NCI-H2196 (cell line): ENCODE measurements around the gene LHX3.
A peak's percentile ranks its signal among the peaks of the same experiment; 100 is the strongest.
"Not testable (repeated sequence)": the region's sequence is repeated elsewhere in the genome, so short reads cannot be mapped to it uniquely, and the experiment has no call there.

Experiments used
- DNase-seq: peaks from one replicate; lab custom pipeline; 2025; ENCODE audit not compliant: unreplicated experiment; lab: John Stamatoyannopoulos, UW

The LHX3 gene

GRCh38 chr9:136242248-136242647 lies 37.3 kb upstream of the LHX3 start:
- no peak for DNase-seq

- DNase-seq, result no peak
These were observed 36.6 kb upstream of the LHX3 start for GRCh38 chr9:136241542-136241941.

GRCh38 chr9:136240941-136241340 lies 36.0 kb upstream of the LHX3 start:
- no peak for DNase-seq

GRCh38 chr9:136239983-136240330 lies 35.0 kb upstream of the LHX3 start:
- DNase-seq, result no peak

- peak; percentile 59 for DNase-seq
These were observed 34.4 kb upstream of the LHX3 start for GRCh38 chr9:136239135-136239982.

GRCh38 chr9:136238342-136238732 lies 33.4 kb upstream of the LHX3 start:
- no peak for DNase-seq

GRCh38 chr9:136237486-136238341 lies 32.8 kb upstream of the LHX3 start:
- no peak for DNase-seq

GRCh38 chr9:136236471-136237410 lies 31.8 kb upstream of the LHX3 start:
- not testable (repeated sequence) for DNase-seq

- DNase-seq, result no peak
These were observed 31.0 kb upstream of the LHX3 start for GRCh38 chr9:136235709-136236455.

GRCh38 chr9:136235171-136235570 lies 30.2 kb upstream of the LHX3 start:
- no peak for DNase-seq

- DNase-seq, result no peak
These were observed 29.7 kb upstream of the LHX3 start for GRCh38 chr9:136234597-136234996.

- no peak for DNase-seq
These were observed 28.9 kb upstream of the LHX3 start for GRCh38 chr9:136233868-136234267.

GRCh38 chr9:136233411-136233810 lies 28.5 kb upstream of the LHX3 start:
- no peak for DNase-seq

- DNase-seq, result no peak
These were observed 28.0 kb upstream of the LHX3 start for GRCh38 chr9:136232969-136233368.

- DNase-seq, result no peak
These were observed 26.8 kb upstream of the LHX3 start for GRCh38 chr9:136231478-136232297.

GRCh38 chr9:136230773-136231172 lies 25.8 kb upstream of the LHX3 start:
- DNase-seq, result no peak

- no peak for DNase-seq
These were observed 25.4 kb upstream of the LHX3 start for GRCh38 chr9:136230365-136230764.

GRCh38 chr9:136229096-136230065 lies 24.5 kb upstream of the LHX3 start:
- no peak for DNase-seq
